Activated CD4-positive, alpha-beta T cell treated with anti-CD3 and anti-CD28 coated beads, Interleukin-2, amount 50 U/mL, for 1 hour (primary cell): ENCODE measurements around the gene EAPP.
"Not testable (repeated sequence)": the region's sequence is repeated elsewhere in the genome, so short reads cannot be mapped to it uniquely, and the experiment has no call there.

Source experiments
- DNase-seq: peaks from one replicate; pipeline ENCODE4 v3.0.0-alpha.2; 2020

Gene EAPP

GRCh38 chr14:34478261-34478660 is 61.2 kb downstream of the EAPP start:
- no peak for DNase-seq

GRCh38 chr14:34476036-34476435 is 63.5 kb downstream of the EAPP start:
- not testable (repeated sequence) for DNase-seq

- no peak for DNase-seq
Observed at GRCh38 chr14:34475163-34475562, 64.3 kb downstream of the EAPP start.

GRCh38 chr14:34474187-34474679 is 65.3 kb downstream of the EAPP start:
- no peak for DNase-seq

- DNase-seq = no peak
Observed at GRCh38 chr14:34472706-34473279, 66.7 kb downstream of the EAPP start.

- DNase-seq = no peak
Observed at GRCh38 chr14:34470319-34470718, 69.2 kb downstream of the EAPP start.

- DNase-seq = no peak
Observed at GRCh38 chr14:34466691-34467090, 72.8 kb downstream of the EAPP start.
